ENCODE measurements around the gene PAK5.

DNA sequence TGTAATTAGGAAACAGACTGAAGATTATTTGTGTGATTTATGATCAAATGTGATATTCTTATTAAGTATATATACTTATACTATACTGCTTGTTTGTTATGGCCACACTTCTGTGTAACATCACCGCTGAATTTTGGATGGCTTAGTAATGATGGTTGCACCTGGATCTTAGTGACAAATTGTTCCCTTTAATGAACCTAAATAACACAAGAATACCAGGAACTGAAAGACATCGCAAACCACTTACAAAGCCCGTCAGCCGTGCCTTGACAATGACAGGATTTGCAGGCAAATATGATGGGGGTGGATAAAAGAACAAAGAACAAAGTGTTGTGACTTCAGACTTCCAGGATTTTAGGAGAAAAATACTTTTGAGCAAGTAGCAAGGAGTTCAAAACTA, 257.4 kb downstream of the PAK5 start:
- TF ChIP-seq, protein P1, sequence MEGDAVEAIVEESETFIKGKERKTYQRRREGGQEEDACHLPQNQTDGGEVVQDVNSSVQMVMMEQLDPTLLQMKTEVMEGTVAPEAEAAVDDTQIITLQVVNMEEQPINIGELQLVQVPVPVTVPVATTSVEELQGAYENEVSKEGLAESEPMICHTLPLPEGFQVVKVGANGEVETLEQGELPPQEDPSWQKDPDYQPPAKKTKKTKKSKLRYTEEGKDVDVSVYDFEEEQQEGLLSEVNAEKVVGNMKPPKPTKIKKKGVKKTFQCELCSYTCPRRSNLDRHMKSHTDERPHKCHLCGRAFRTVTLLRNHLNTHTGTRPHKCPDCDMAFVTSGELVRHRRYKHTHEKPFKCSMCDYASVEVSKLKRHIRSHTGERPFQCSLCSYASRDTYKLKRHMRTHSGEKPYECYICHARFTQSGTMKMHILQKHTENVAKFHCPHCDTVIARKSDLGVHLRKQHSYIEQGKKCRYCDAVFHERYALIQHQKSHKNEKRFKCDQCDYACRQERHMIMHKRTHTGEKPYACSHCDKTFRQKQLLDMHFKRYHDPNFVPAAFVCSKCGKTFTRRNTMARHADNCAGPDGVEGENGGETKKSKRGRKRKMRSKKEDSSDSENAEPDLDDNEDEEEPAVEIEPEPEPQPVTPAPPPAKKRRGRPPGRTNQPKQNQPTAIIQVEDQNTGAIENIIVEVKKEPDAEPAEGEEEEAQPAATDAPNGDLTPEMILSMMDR (optimal IDR thresholded peaks at IDR 0.05 in 1 of 3, IDR thresholded peaks at IDR 0.05 in 1 of 3, conservative IDR thresholded peaks at IDR 0.05 in 1 of 3; ENCODE audit: extremely low read depth in 1 of 3, insufficient read depth in 2 of 3, low read length in 3 of 3), result no peak
- no peak for TF ChIP-seq EZH2 (IDR thresholded peaks at IDR 0.05; ENCODE audit: low read length)
